GM12873 (cell line): ENCODE measurements around the gene TENT4A.

Experiments
- CTCF ChIP-seq: IDR thresholded peaks from 2 replicates; pipeline ENCODE4 v1.5.1; 2012; ENCODE audit warnings: low read depth, mild to moderate bottlenecking, moderate library complexity, low read length, control low read depth; ENCODE audit not compliant: insufficient read depth; ENCODE audit errors: missing control alignments

The TENT4A gene

GRCh38 chr5:6760686-6761085, 47.5 kb downstream of the TENT4A start:
- no peak for TF ChIP-seq CTCF

- TF ChIP-seq CTCF = no peak
These were observed 48.1 kb downstream of the TENT4A start for GRCh38 chr5:6761333-6761732.

- TF ChIP-seq CTCF = no peak
These were observed 48.9 kb downstream of the TENT4A start for GRCh38 chr5:6762116-6762515.

- no peak for TF ChIP-seq CTCF
These were observed 49.5 kb downstream of the TENT4A start for GRCh38 chr5:6762697-6763096.

GRCh38 chr5:6763191-6763590, 50.0 kb downstream of the TENT4A start:
- TF ChIP-seq CTCF = no peak

- TF ChIP-seq CTCF = peak; percentile 86
These were observed 52.6 kb downstream of the TENT4A start for GRCh38 chr5:6765612-6766525.

GRCh38 chr5:6766604-6767093, 53.4 kb downstream of the TENT4A start:
- no peak for TF ChIP-seq CTCF
